CD4-positive, alpha-beta T cell treated with Interleukin-6 at 100 ng/mL for 8 hours (primary cell): ENCODE measurements around the gene RAMP3.

ENCODE experiments used
- DNase-seq: peaks from one replicate; pipeline ENCODE4 v3.0.0-alpha.2; 2020; ENCODE audit warnings: mixed read lengths, low spot score

RAMP3 gene

GRCh38 chr7:45223728-45224630, 66.4 kb downstream of the RAMP3 start:
- DNase-seq, result no peak

GRCh38 chr7:45224832-45225231, 67.2 kb downstream of the RAMP3 start:
- no peak for DNase-seq

- DNase-seq, result no peak
These were observed 67.8 kb downstream of the RAMP3 start for GRCh38 chr7:45225311-45225947.

GRCh38 chr7:45225948-45226335, 68.4 kb downstream of the RAMP3 start:
- no peak for DNase-seq

GRCh38 chr7:45229156-45229920, 71.7 kb downstream of the RAMP3 start:
- no peak for DNase-seq

- no peak for DNase-seq
These were observed 72.5 kb downstream of the RAMP3 start for GRCh38 chr7:45230083-45230482.

- no peak for DNase-seq
These were observed 73.1 kb downstream of the RAMP3 start for GRCh38 chr7:45230611-45231165.

- DNase-seq, result no peak
These were observed 75.7 kb downstream of the RAMP3 start for GRCh38 chr7:45233249-45233775.
